ENCODE results near the gene ZCCHC14. TPM values are rescaled to one million over a fixed set of nuclear protein-coding genes. Genes with fewer than 3 reads are reported as not detected.

ZCCHC14 gene
- total and polyA plus RNA-seq, 2 of the 13 experiments (the other 11 are each of a cell fraction or from before 2014, with no cell fraction given): 12.4 to 12.5 TPM

DNA sequence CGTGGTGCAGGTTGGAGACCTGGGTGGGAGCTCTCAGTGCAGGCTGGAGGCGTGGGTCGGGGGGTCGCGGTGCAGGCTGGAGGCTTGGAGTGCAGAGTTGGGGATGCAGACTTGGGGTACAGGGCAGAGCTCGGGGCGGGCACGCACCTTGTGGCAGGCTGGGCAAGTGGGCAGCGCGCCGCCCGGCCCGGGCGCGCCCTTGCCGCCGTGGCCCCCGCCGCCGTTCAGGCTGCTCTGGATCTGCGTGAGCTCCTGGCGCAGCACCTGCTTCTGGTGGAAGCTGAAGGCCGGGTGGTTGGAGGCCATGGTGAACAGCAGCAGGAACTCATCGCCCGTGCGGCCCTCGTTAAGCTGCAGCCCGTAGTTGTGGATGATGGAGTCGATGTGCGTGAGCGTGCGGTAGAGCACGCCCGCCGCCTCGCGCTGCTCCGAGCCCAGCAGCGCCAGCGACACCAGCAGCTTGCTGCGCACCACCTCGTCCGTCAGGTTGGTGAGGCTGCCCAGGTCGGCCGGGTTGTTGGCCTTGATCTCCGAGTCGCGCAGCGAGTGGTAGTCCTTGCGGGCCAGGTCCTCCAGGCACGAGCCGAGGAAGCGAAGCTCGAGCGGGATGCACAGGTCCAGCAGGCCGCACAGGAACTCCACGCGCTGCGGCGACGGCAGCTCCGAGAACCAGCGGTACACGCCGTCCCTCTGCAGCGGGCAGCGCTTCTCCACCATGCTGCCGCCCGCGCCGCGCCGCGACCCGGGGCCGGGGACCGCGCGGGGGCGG is 1.1 kb downstream of the ZCCHC14 start (continued):
- no peak for TF ChIP-seq ZNF33A (CRISPR knock-in tag; IDR thresholded peaks at IDR 0.05; ENCODE audit: borderline replicate concordance)
- no peak for TF ChIP-seq THYN1 (CRISPR knock-in tag; IDR thresholded peaks at IDR 0.05; ENCODE audit: borderline replicate concordance, low read depth)
- TF ChIP-seq CBX5 (CRISPR knock-in tag; IDR thresholded peaks at IDR 0.05; ENCODE audit: borderline replicate concordance): no peak
- no peak for TF ChIP-seq YY1 (IDR thresholded peaks at IDR 0.05; ENCODE audit: insufficient read depth, insufficient replicate concordance, low read depth, low read length)
- TF ChIP-seq ZBTB38 (CRISPR knock-in tag; IDR thresholded peaks at IDR 0.05): no peak; the same call in 1 of the 2 replicates
- TF ChIP-seq ELF1 (CRISPR knock-in tag; IDR thresholded peaks at IDR 0.05): no peak
- TF ChIP-seq YEATS4 (CRISPR knock-in tag; IDR thresholded peaks at IDR 0.05; ENCODE audit: borderline replicate concordance): no peak; the same call in 1 of the 2 replicates
- TF ChIP-seq, protein P1, sequence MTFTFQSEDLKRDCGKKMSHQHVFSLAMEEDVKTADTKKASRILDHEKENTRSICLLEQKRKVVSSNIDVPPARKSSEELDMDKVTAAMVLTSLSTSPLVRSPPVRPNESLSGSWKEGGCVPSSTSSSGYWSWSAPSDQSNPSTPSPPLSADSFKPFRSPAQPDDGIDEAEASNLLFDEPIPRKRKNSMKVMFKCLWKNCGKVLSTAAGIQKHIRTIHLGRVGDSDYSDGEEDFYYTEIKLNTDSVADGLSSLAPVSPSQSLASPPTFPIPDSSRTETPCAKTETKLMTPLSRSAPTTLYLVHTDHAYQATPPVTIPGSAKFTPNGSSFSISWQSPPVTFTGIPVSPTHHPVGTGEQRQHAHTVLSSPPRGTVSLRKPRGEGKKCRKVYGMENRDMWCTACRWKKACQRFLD (CRISPR knock-in tag; IDR thresholded peaks at IDR 0.05; ENCODE audit: borderline replicate concordance): 0 out of 2 replicates have a peak, but pooled peaks have one; percentile 84
- 0 out of 2 replicates have a peak, but pooled peaks have one; percentile 27 for TF ChIP-seq KDM3A (CRISPR knock-in tag; IDR thresholded peaks at IDR 0.05; ENCODE audit: low read depth)
- peak; percentile 46; the same call in 1 of the 2 replicates for TF ChIP-seq ESRRA (CRISPR knock-in tag; IDR thresholded peaks at IDR 0.05; ENCODE audit: low read depth)
- TF ChIP-seq CAMTA2 (CRISPR knock-in tag; IDR thresholded peaks at IDR 0.05; ENCODE audit: borderline replicate concordance): no peak
- no peak for TF ChIP-seq HIVEP1 (CRISPR knock-in tag; IDR thresholded peaks at IDR 0.05)
- no peak for TF ChIP-seq ZMYM3 (CRISPR knock-in tag; IDR thresholded peaks at IDR 0.05)
- no peak for TF ChIP-seq NONO (IDR thresholded peaks at IDR 0.05)
- TF ChIP-seq NONO (CRISPR knock-in tag; conservative IDR thresholded peaks at IDR 0.05): 0 out of 2 replicates have a peak, but pooled peaks have one; percentile 26
- no peak for TF ChIP-seq ZFP62 (CRISPR knock-in tag; IDR thresholded peaks at IDR 0.05)
- TF ChIP-seq NRL (CRISPR knock-in tag; IDR thresholded peaks at IDR 0.05; ENCODE audit: borderline replicate concordance): peak; percentile 66; the same call in 1 of the 2 replicates
- TF ChIP-seq GABPB1 (CRISPR knock-in tag; IDR thresholded peaks at IDR 0.05): peak; percentile 71; the same call in 1 of the 2 replicates
- TF ChIP-seq, protein P2, sequence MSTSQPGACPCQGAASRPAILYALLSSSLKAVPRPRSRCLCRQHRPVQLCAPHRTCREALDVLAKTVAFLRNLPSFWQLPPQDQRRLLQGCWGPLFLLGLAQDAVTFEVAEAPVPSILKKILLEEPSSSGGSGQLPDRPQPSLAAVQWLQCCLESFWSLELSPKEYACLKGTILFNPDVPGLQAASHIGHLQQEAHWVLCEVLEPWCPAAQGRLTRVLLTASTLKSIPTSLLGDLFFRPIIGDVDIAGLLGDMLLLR (CRISPR knock-in tag; IDR thresholded peaks at IDR 0.05): peak; percentile 66; the same call in 1 of the 2 replicates
- TF ChIP-seq, protein P3, sequence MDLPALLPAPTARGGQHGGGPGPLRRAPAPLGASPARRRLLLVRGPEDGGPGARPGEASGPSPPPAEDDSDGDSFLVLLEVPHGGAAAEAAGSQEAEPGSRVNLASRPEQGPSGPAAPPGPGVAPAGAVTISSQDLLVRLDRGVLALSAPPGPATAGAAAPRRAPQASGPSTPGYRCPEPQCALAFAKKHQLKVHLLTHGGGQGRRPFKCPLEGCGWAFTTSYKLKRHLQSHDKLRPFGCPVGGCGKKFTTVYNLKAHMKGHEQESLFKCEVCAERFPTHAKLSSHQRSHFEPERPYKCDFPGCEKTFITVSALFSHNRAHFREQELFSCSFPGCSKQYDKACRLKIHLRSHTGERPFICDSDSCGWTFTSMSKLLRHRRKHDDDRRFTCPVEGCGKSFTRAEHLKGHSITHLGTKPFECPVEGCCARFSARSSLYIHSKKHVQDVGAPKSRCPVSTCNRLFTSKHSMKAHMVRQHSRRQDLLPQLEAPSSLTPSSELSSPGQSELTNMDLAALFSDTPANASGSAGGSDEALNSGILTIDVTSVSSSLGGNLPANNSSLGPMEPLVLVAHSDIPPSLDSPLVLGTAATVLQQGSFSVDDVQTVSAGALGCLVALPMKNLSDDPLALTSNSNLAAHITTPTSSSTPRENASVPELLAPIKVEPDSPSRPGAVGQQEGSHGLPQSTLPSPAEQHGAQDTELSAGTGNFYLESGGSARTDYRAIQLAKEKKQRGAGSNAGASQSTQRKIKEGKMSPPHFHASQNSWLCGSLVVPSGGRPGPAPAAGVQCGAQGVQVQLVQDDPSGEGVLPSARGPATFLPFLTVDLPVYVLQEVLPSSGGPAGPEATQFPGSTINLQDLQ (CRISPR knock-in tag; IDR thresholded peaks at IDR 0.05): peak; percentile 84; the same call in 1 of the 2 replicates
- TF ChIP-seq, protein P4, sequence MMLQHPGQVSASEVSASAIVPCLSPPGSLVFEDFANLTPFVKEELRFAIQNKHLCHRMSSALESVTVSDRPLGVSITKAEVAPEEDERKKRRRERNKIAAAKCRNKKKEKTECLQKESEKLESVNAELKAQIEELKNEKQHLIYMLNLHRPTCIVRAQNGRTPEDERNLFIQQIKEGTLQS (CRISPR knock-in tag; IDR thresholded peaks at IDR 0.05): 0 out of 2 replicates have a peak, but pooled peaks have one; percentile 18
- no peak for TF ChIP-seq ZSCAN29 (CRISPR knock-in tag; conservative IDR thresholded peaks at IDR 0.05)
- no peak for TF ChIP-seq ZNF720 (CRISPR knock-in tag; IDR thresholded peaks at IDR 0.05)
- peak; percentile 59; the same call in 1 of the 2 replicates for TF ChIP-seq ZNF235 (CRISPR knock-in tag; IDR thresholded peaks at IDR 0.05; ENCODE audit: borderline replicate concordance)

Measured in HepG2 (cell line).